ENCODE results near the gene CTRB1.
"Not testable (repeated sequence)": the region's sequence is repeated elsewhere in the genome, so short reads cannot be mapped to it uniquely, and the experiment has no call there.

CTRB1 gene

GRCh38 chr16:75242436-75243078 is 23.8 kb downstream of the CTRB1 start:
- not testable (repeated sequence) for DNase-seq

- DNase-seq, result no peak
These were observed 25.0 kb downstream of the CTRB1 start for GRCh38 chr16:75243667-75244224.

- DNase-seq, result no peak
These were observed 25.5 kb downstream of the CTRB1 start for GRCh38 chr16:75244225-75244809.

- no peak for DNase-seq
These were observed 26.3 kb downstream of the CTRB1 start for GRCh38 chr16:75244844-75245758.

GRCh38 chr16:75246504-75247205 is 27.9 kb downstream of the CTRB1 start:
- no peak for DNase-seq

GRCh38 chr16:75247249-75247648 is 28.5 kb downstream of the CTRB1 start:
- DNase-seq, result no peak

GRCh38 chr16:75248142-75248535 is 29.4 kb downstream of the CTRB1 start:
- no peak for DNase-seq

GRCh38 chr16:75248536-75249380 is 30.0 kb downstream of the CTRB1 start:
- DNase-seq, result no peak

- no peak for DNase-seq
These were observed 30.7 kb downstream of the CTRB1 start for GRCh38 chr16:75249441-75249840.

- DNase-seq, result no peak
These were observed 31.5 kb downstream of the CTRB1 start for GRCh38 chr16:75250089-75250808.

GRCh38 chr16:75250809-75251279 is 32.1 kb downstream of the CTRB1 start:
- DNase-seq, result no peak

GRCh38 chr16:75251280-75252048 is 32.7 kb downstream of the CTRB1 start, which contains the start of gene BCAR1:
Gene BCAR1, minus strand, starts transcription at chr16:75251624. Its CDS starts 142 bp downstream, at chr16:75251482.
- DNase-seq, result no peak

GRCh38 chr16:75252049-75252864 is 33.5 kb downstream of the CTRB1 start:
- no peak for DNase-seq

- DNase-seq, result no peak
These were observed 34.4 kb downstream of the CTRB1 start for GRCh38 chr16:75252946-75253911.

GRCh38 chr16:75254359-75254837 is 35.6 kb downstream of the CTRB1 start:
- DNase-seq, result no peak

GRCh38 chr16:75256059-75256571 is 37.3 kb downstream of the CTRB1 start:
- DNase-seq, result no peak

- DNase-seq, result no peak
These were observed 38.0 kb downstream of the CTRB1 start for GRCh38 chr16:75256696-75257343.
